Astrocyte (in vitro differentiated cells and primary cell): ENCODE results near the gene APC2. TPM values are rescaled to one million over a fixed set of nuclear protein-coding genes. Genes with fewer than 3 reads are reported as not detected.

Source experiments
- DNase-seq: peaks from one replicate; pipeline ENCODE4 v3.0.0-alpha.2; 2010; ENCODE audit warnings: low read depth
- FAIRE-seq: peaks from 2 replicates; lab custom pipeline; 2011; peaks lifted over from hg19 to GRCh38; lab: Jason Lieb, UNC
- H2AFZ ChIP-seq: 2 replicates; pipeline ENCODE4 v1.6.0; 2012; ENCODE audit warnings: low read depth, low read length, inconsistent platforms
- H3K27ac ChIP-seq: 2 replicates; pipeline ENCODE4 v1.5.1; 2011; ENCODE audit warnings: low read depth, low read length, inconsistent platforms
- H3K27me3 ChIP-seq: 2 replicates; pipeline ENCODE4 v1.6.0; 2011; ENCODE audit warnings: low read length, inconsistent platforms; ENCODE audit not compliant: insufficient read depth
- H3K36me3 ChIP-seq: 2 replicates; pipeline ENCODE4 v1.5.1; 2011; ENCODE audit warnings: low read length, inconsistent platforms; ENCODE audit not compliant: insufficient read depth
- H3K4me1 ChIP-seq: 2 replicates; pipeline ENCODE4 v1.5.1; 2011; ENCODE audit warnings: low read length, inconsistent platforms; ENCODE audit not compliant: insufficient read depth
- H3K4me2 ChIP-seq: 2 replicates; pipeline ENCODE4 v1.6.0; 2012; ENCODE audit warnings: low read length, inconsistent platforms
- H3K4me3 ChIP-seq: 2 replicates; pipeline ENCODE4 v1.5.1; 2011; ENCODE audit warnings: low read depth, mild to moderate bottlenecking, low read length, inconsistent platforms; ENCODE audit not compliant: insufficient read depth
- H3K79me2 ChIP-seq: 2 replicates; pipeline ENCODE4 v1.6.0; 2012; ENCODE audit warnings: mild to moderate bottlenecking, low read length, inconsistent platforms; ENCODE audit not compliant: insufficient read depth
- H3K9ac ChIP-seq: 2 replicates; pipeline ENCODE4 v1.6.0; 2012; ENCODE audit warnings: mild to moderate bottlenecking, low read length, inconsistent platforms
- H3K9me3 ChIP-seq: 2 replicates; pipeline ENCODE4 v1.5.1; 2012; ENCODE audit warnings: low read depth, mild to moderate bottlenecking, low read length, inconsistent platforms; ENCODE audit not compliant: insufficient read depth
- H4K20me1 ChIP-seq: 2 replicates; pipeline ENCODE4 v1.6.0; 2012; ENCODE audit warnings: low read length, inconsistent platforms; ENCODE audit not compliant: insufficient read depth
- H3K27ac Mint-ChIP-seq: one replicate; pipeline ENCODE4 v1.8.0; 2021; ENCODE audit warnings: mild to moderate bottlenecking, mixed read lengths; ENCODE audit not compliant: unreplicated experiment
- H3K27me3 Mint-ChIP-seq: one replicate; pipeline ENCODE4 v1.8.0; 2021; ENCODE audit warnings: low read depth, mixed read lengths; ENCODE audit not compliant: unreplicated experiment
- H3K36me3 Mint-ChIP-seq: one replicate; pipeline ENCODE4 v1.8.0; 2021; ENCODE audit warnings: low read depth, mixed read lengths; ENCODE audit not compliant: unreplicated experiment
- H3K4me1 Mint-ChIP-seq: one replicate; pipeline ENCODE4 v1.8.0; 2021; ENCODE audit warnings: low read depth, mixed read lengths; ENCODE audit not compliant: unreplicated experiment
- H3K4me3 Mint-ChIP-seq: one replicate; pipeline ENCODE4 v1.8.0; 2021; ENCODE audit warnings: mild to moderate bottlenecking, moderate library complexity, mixed read lengths; ENCODE audit not compliant: unreplicated experiment
- H3K9me3 Mint-ChIP-seq: one replicate; pipeline ENCODE4 v1.8.0; 2021; ENCODE audit warnings: mild to moderate bottlenecking, mixed read lengths; ENCODE audit not compliant: unreplicated experiment
- EZH2 ChIP-seq: IDR thresholded peaks from 2 replicates; pipeline ENCODE4 v1.6.1; 2012; ENCODE audit warnings: mild to moderate bottlenecking, low read length, inconsistent platforms; ENCODE audit not compliant: insufficient read depth
- total RNA-seq: library from RNA; stranded (reverse); gene quantifications from 2 replicates; pipeline ENCODE4 v1.2.1, GENCODE V29; 2021
- TF ChIP-seq, protein P1 (sequence below): IDR thresholded peaks from 2 replicates; pipeline ENCODE4 v1.5.1; 2011; ENCODE audit warnings: low read depth, mild to moderate bottlenecking, inconsistent platforms, low read length, moderate library complexity; ENCODE audit not compliant: insufficient read depth

Gene APC2
- total RNA-seq, 1 donor from 2014 or later, result 7.1 TPM

DNA sequence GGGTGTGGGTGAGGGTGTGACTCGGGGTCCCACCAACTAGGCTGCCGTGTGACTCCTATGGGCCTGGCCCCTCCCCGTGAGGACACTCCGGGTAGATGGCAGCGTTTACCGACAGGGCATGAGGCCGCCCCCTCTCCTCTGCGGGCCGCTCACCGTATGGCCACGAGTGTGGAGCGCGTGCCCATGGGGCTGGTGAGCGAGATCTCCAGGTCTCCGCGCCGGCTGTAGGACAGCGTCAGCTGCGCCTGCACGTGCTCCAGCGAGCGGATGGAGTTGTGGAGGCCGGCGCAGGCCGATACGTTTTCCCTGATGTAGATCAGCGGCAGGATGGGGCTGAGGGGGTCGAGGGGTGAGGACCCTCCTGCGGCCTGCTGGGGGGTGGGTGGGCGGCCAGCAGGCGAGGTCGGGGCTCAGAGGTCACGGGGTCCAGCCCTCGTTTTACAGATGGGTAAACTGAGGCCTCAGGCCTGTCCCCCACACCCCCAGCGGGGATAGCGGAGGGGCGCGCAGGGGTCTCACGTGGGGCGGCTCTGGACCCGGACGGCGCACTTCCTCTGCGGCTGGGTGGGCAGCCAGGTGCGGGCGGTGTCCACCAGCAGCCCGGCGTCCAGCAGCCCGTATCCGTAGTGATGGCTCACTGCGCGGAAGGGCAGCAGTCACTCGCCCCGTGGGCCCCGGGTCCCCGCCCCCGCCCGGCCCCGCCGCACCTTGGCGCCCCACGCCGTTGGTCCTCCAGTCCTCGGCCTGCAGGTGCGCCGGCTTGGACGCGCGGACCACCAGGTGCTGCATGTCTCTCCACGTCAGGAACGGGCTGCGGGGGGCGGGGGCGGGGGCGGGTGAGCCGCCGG, 33.4 kb downstream of the APC2 start:
- Histone ChIP-seq H3K9me3 (no peaks in the 10 kb centered on the region), H3K36me3 (no peaks in the 10 kb centered on the region), H3K79me2 (peaks cover 7% of the 10 kb centered on the region), H3K4me1 (no peaks in the 10 kb centered on the region), H3K9ac (no peak overlapping the region), H2AFZ (no peak overlapping the region), H3K4me3 (no peak overlapping the region), H4K20me1 (no peaks in the 10 kb centered on the region), H3K27ac (no peak overlapping the region), H3K27me3 (no peaks in the 10 kb centered on the region), H3K4me2 (no peak overlapping the region)
- no peak overlapping the region for H3K27ac Mint-ChIP-seq
- H3K4me3 Mint-ChIP-seq, result no peak overlapping the region
- FAIRE-seq (no peak), DNase-seq (no peak)
- H3K4me1 Mint-ChIP-seq, result no peaks in the 10 kb centered on the region
- H3K27me3 Mint-ChIP-seq, result no peaks in the 10 kb centered on the region
- no peaks in the 10 kb centered on the region for H3K9me3 Mint-ChIP-seq
- TF ChIP-seq EZH2, result no peak
- TF ChIP-seq, protein P1, sequence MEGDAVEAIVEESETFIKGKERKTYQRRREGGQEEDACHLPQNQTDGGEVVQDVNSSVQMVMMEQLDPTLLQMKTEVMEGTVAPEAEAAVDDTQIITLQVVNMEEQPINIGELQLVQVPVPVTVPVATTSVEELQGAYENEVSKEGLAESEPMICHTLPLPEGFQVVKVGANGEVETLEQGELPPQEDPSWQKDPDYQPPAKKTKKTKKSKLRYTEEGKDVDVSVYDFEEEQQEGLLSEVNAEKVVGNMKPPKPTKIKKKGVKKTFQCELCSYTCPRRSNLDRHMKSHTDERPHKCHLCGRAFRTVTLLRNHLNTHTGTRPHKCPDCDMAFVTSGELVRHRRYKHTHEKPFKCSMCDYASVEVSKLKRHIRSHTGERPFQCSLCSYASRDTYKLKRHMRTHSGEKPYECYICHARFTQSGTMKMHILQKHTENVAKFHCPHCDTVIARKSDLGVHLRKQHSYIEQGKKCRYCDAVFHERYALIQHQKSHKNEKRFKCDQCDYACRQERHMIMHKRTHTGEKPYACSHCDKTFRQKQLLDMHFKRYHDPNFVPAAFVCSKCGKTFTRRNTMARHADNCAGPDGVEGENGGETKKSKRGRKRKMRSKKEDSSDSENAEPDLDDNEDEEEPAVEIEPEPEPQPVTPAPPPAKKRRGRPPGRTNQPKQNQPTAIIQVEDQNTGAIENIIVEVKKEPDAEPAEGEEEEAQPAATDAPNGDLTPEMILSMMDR, result no peak
- H3K36me3 Mint-ChIP-seq, result no peaks in the 10 kb centered on the region

DNA sequence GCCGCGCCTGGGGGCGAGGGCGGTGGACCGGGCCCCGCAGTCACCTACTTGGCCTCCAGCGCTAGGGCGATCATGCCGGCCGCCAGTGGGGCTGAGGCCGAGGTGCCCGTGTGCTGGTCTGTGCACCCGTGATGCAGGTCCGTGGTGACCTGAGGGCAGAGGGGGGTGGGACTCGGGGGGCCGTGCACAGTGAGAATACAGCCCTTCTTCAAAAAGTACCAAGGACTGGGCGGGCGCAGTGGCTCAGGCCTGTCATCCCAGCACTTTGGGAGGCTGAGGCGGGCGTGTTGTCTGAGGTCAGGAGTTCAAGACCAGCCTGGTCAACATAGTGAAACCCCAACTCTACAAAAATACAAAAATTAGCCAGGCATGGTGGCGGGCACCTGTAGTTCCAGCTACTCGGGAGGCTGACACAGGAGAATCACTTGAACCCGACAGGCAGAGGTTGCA, 34.1 kb downstream of the APC2 start:
- no peak overlapping the region for H2AFZ ChIP-seq
- H3K36me3 ChIP-seq, result no peaks in the 10 kb centered on the region
- DNase-seq, result no peak
- TF ChIP-seq, protein P1, result no peak
- Mint-ChIP-seq H3K4me3 (no peak overlapping the region), H3K27ac (no peak overlapping the region), H3K36me3 (no peaks in the 10 kb centered on the region), H3K9me3 (no peaks in the 10 kb centered on the region), H3K4me1 (no peaks in the 10 kb centered on the region), H3K27me3 (no peaks in the 10 kb centered on the region)
- peaks cover under 1% of the 10 kb centered on the region for H3K79me2 ChIP-seq
- no peak for FAIRE-seq
- H3K27me3 ChIP-seq, result no peaks in the 10 kb centered on the region
- H3K4me1 ChIP-seq, result no peaks in the 10 kb centered on the region
- H3K27ac ChIP-seq, result no peak overlapping the region
- no peak overlapping the region for H3K4me3 ChIP-seq
- no peak overlapping the region for H3K9ac ChIP-seq
- no peaks in the 10 kb centered on the region for H4K20me1 ChIP-seq
- no peak overlapping the region for H3K4me2 ChIP-seq
- H3K9me3 ChIP-seq, result no peaks in the 10 kb centered on the region
